Liver (tissue), 9 donors: ENCODE measurements around the gene GAMT. TPM values are rescaled to one million over a fixed set of nuclear protein-coding genes. Genes with fewer than 3 reads are reported as not detected.

Experiments used
- DNase-seq: peaks from one replicate; pipeline ENCODE4 v3.0.0-alpha.2; 2017; ENCODE audit warnings: low spot score
- H3K27ac ChIP-seq, 2 donors: one replicate each; pipeline ENCODE4 v1.7.0; 2013; ENCODE audit warnings: inconsistent platforms in 2 of 2, low read length in 2 of 2, control low read depth in 1 of 2, low read depth in 1 of 2, mild to moderate bottlenecking in 1 of 2
- H3K27me3 ChIP-seq, 4 donors: one replicate each; pipeline versions ENCODE4 v1.6.1 to v1.7.0; 2013; ENCODE audit warnings: low read length in 3 of 4, inconsistent platforms in 1 of 4, mild to moderate bottlenecking in 1 of 4, moderate library complexity in 1 of 4; ENCODE audit not compliant: control insufficient read depth in 4 of 4, insufficient read depth in 4 of 4
- H3K36me3 ChIP-seq, 4 donors: one replicate each; pipeline versions ENCODE4 v1.6.1 to v1.7.0; 2013; ENCODE audit warnings: low read length in 3 of 4, mild to moderate bottlenecking in 3 of 4, low read depth in 1 of 4, moderate library complexity in 1 of 4; ENCODE audit not compliant: control insufficient read depth in 4 of 4, insufficient read depth in 3 of 4
- H3K4me1 ChIP-seq, 4 donors: one replicate each; pipeline versions ENCODE4 v1.6.1 to v1.7.0; 2013; ENCODE audit warnings: low read length in 3 of 4, mild to moderate bottlenecking in 3 of 4, moderate library complexity in 1 of 4; ENCODE audit not compliant: control insufficient read depth in 4 of 4, insufficient read depth in 4 of 4
- H3K4me3 ChIP-seq, 3 donors: one replicate each; pipeline versions ENCODE4 v1.6.1 to v1.7.0; 2013; ENCODE audit warnings: low read length in 3 of 3, control low read depth in 1 of 3, low read depth in 1 of 3, mild to moderate bottlenecking in 1 of 3
- H3K9ac ChIP-seq, 2 donors: one replicate each; pipeline ENCODE4 v1.7.0; 2013; ENCODE audit warnings: low read length in 2 of 2, mild to moderate bottlenecking in 2 of 2, moderate library complexity in 2 of 2, control low read depth in 1 of 2, low read depth in 1 of 2
- H3K9me3 ChIP-seq, 4 donors: one replicate each; pipeline versions ENCODE4 v1.6.1 to v1.7.0; 2013; ENCODE audit warnings: low read length in 3 of 4; ENCODE audit not compliant: control insufficient read depth in 4 of 4
- ATF3 ChIP-seq: IDR thresholded peaks from 2 replicates; pipeline ENCODE4 v1.6.1; 2016; ENCODE audit warnings: antibody characterized with exemption
- CTCF ChIP-seq: fragments of 150-350 bp; IDR thresholded peaks from 2 replicates; pipeline ENCODE4 v1.5.1; 2017; ENCODE audit warnings: improper control_type of control experiment, low read depth, low read length; ENCODE audit not compliant: missing input control
- EGR1 ChIP-seq, 2 donors: IDR thresholded peaks; 2 replicates each; pipeline ENCODE4 v1.6.1; 2016 to 2018; ENCODE audit warnings: antibody characterized with exemption in 2 of 2, low read depth in 2 of 2
- FOXA1 ChIP-seq: IDR thresholded peaks from 2 replicates; pipeline ENCODE4 v1.6.1; 2016; ENCODE audit warnings: antibody characterized with exemption
- HNF4A ChIP-seq, 2 donors: conservative IDR thresholded peaks; 2 replicates each; pipeline ENCODE4 v1.6.1; 2016; ENCODE audit warnings: antibody characterized with exemption in 2 of 2, mild to moderate bottlenecking in 2 of 2
- HNF4G ChIP-seq: IDR thresholded peaks from 2 replicates; pipeline ENCODE4 v1.6.1; 2016; ENCODE audit warnings: antibody characterized with exemption
- MAX ChIP-seq: IDR thresholded peaks from 2 replicates; pipeline ENCODE4 v1.6.1; 2016; ENCODE audit warnings: antibody characterized with exemption
- NR2F2 ChIP-seq: IDR thresholded peaks from 2 replicates; pipeline ENCODE4 v1.6.1; 2016; ENCODE audit warnings: antibody characterized with exemption
- REST ChIP-seq: IDR thresholded peaks from 2 replicates; pipeline ENCODE4 v1.6.1; 2016; ENCODE audit warnings: antibody characterized with exemption, mild to moderate bottlenecking
- RXRA ChIP-seq, 2 donors: IDR thresholded peaks; 2 replicates each; pipeline ENCODE4 v1.6.1; 2017 to 2018; ENCODE audit warnings: antibody characterized with exemption in 2 of 2, mild to moderate bottlenecking in 1 of 2
- SP1 ChIP-seq: IDR thresholded peaks from 2 replicates; pipeline ENCODE4 v1.6.1; 2018; ENCODE audit warnings: antibody characterized with exemption, mild to moderate bottlenecking
- TAF1 ChIP-seq: conservative IDR thresholded peaks from 2 replicates; pipeline ENCODE4 v1.6.1; 2016; ENCODE audit warnings: antibody characterized with exemption, mild to moderate bottlenecking
- YY1 ChIP-seq: IDR thresholded peaks from 2 replicates; pipeline ENCODE4 v1.6.1; 2016; ENCODE audit warnings: antibody characterized with exemption, mild to moderate bottlenecking
- ZBTB33 ChIP-seq: IDR thresholded peaks from 2 replicates; pipeline ENCODE4 v1.6.1; 2016; ENCODE audit warnings: antibody characterized with exemption
- WGBS: extraction: QIAGEN DNeasy Blood & Tissue Kit; methylation state at CpG from one replicate; pipeline ENCODE4 v1.1.7; 2013; 5-methylcytosine and 5-hydroxymethylcytosine counted together
- polyA plus RNA-seq, 2 donors: library from polyadenylated mRNA; stranded (reverse) in 1 of 2; unstranded in 1 of 2; fragments of 200-250 nt in 1 of 2; fragments of >200 nt in 1 of 2; fragmentation: Nextera tagmentation in 1 of 2; extraction: Ambion mirVana in 1 of 2; gene quantifications; one replicate each; pipeline versions ENCODE4 v1.2.1 to v1.2.3, GENCODE V29; 2013 to 2015
- total RNA-seq, 2 donors: library from RNA; depleted of rRNA; stranded (reverse); fragments of >200 nt; gene quantifications; one replicate each; pipeline ENCODE4 v1.2.3, GENCODE V29; 2014
- donor health status: healthy.
- donor health status: healthy.
- donor health status: healthy.
- donor health status: healthy.
- donor health status: healthy.

Gene GAMT
- total and polyA plus RNA-seq, 4 donors, result 76.2 to 394 (median 274) TPM

GRCh38 chr19:1438933-1439354, 37.6 kb upstream of the GAMT start:
- H3K4me1 ChIP-seq, result peaks cover 7 to 18% (median 12%) of the 10 kb centered on the region in 4 donors
- H3K27ac ChIP-seq, result no peak overlapping the region
- WGBS, result under 1% methylated on average over 26 of the region's 26 CpGs
- peak overlapping the region; percentile 87 to 91 for H3K9ac ChIP-seq
- no peaks in the 10 kb centered on the region for H3K9me3 ChIP-seq
- H3K27me3 ChIP-seq, result no peaks in the 10 kb centered on the region
- no peak for TF ChIP-seq RXRA (IDR thresholded peaks at IDR 0.05)
- TF ChIP-seq EGR1 (IDR thresholded peaks at IDR 0.05; ENCODE audit: low read depth in 2 of 2), result no peak
- TF ChIP-seq ATF3, result no peak
- TF ChIP-seq YY1, result no peak
- no peak for TF ChIP-seq CTCF
- TF ChIP-seq FOXA1, result no peak
- TF ChIP-seq ZBTB33, result no peak
- no peak for TF ChIP-seq MAX
- TF ChIP-seq REST, result no peak
- no peak for TF ChIP-seq HNF4A (conservative IDR thresholded peaks at IDR 0.05)
- TF ChIP-seq SP1, result no peak
- no peak for TF ChIP-seq NR2F2
- no peak for TF ChIP-seq TAF1
- TF ChIP-seq HNF4G, result no peak
- peak overlapping the region; percentile 60 to 96 (median 86) for H3K4me3 ChIP-seq
- peaks cover 11 to 36% (median 19%) of the 10 kb centered on the region in 4 donors for H3K36me3 ChIP-seq
- no peak for DNase-seq
